Measurements from ENCODE around the gene C10orf71. TPM values are rescaled to one million over a fixed set of nuclear protein-coding genes. Genes with fewer than 3 reads are reported as not detected.

The C10orf71 gene
- total RNA-seq, 1 experiment from 2014 or later, result not detected

DNA sequence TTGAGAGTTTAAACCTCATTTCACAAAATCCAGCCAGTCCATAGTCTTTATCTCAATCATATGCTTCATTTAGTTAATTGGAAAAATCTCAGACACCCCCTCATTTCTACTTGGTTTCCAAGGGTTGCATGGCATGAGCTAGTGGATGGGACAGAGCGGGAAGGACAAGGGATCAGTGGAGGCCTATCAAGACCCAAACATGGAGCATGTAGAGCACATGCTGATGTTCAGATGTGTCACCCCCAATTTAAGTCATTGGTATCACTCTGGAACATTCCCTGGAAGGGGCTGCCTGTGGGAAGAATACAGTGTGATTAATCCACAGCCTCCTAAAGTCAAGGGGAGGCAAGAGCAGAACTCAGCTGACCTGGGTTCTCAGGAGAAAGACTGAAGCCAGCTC, 2.3 kb downstream of the C10orf71 start:
- RAD21 ChIA-PET (ENCODE audit: low non-redundant PET in 1 of 2, low total read pairs in 2 of 2, uncharacterized antibody in 2 of 2, unreplicated experiment in 2 of 2), result no interaction called here
- ATAC-seq, result no peak

More for the DNA sequence above, 2.3 kb downstream of the C10orf71 start:
- no peak for DNase-seq (ENCODE audit: low read depth, low spot score)
- Histone ChIP-seq H3K27me3 (ENCODE audit: insufficient read depth, low read length) (peaks cover 21% of the 10 kb centered on the region), H3K4me1 (ENCODE audit: control insufficient read depth in 1 of 2, insufficient read depth in 2 of 2, low read length in 2 of 2) (no peaks in the 10 kb centered on the region), H3K9me2 (ENCODE audit: insufficient read depth) (no peaks in the 10 kb centered on the region), H3K4me2 (ENCODE audit: low read length) (no peak overlapping the region), H3K27ac (ENCODE audit: low read depth, low read length) (no peak overlapping the region), H4K20me1 (ENCODE audit: insufficient read depth) (no peaks in the 10 kb centered on the region), H2AFZ (ENCODE audit: low read depth, low read length, poor library complexity, severe bottlenecking) (no peak overlapping the region), H3K79me2 (ENCODE audit: insufficient read depth, low read length) (no peaks in the 10 kb centered on the region), H3K4me3 (replicated peaks in 1 of 2; ENCODE audit: low read depth in 1 of 2, low read length in 2 of 2) (no peak overlapping the region), H3K36me3 (ENCODE audit: control insufficient read depth in 1 of 2, insufficient read depth in 2 of 2, low read length in 2 of 2) (no peaks in the 10 kb centered on the region), H3K9me3 (ENCODE audit: control insufficient read depth in 1 of 2, insufficient read depth in 1 of 2, low read depth in 1 of 2, low read length in 2 of 2) (no peaks in the 10 kb centered on the region), H3K9ac (ENCODE audit: low read length) (no peak overlapping the region)
- POLR2A ChIA-PET, result no interaction called here
- intact Hi-C loops (cut with micrococcal nuclease), result no loop called here
- BruUV-seq (replicated peaks), result no TSS peak
- CTCF ChIA-PET, result no interaction called here
- TF ChIP-seq POLR2AphosphoS5 (IDR thresholded peaks at IDR 0.05; ENCODE audit: low read depth, low read length) (no peak), FOSL1 (IDR thresholded peaks at IDR 0.05; ENCODE audit: low read depth) (no peak), RAD21 (IDR thresholded peaks at IDR 0.05; ENCODE audit: low read depth) (no peak), SRF (IDR thresholded peaks at IDR 0.05; ENCODE audit: low read depth) (no peak), SP1 (IDR thresholded peaks at IDR 0.05; ENCODE audit: low read depth) (no peak), ZNF274 (IDR thresholded peaks at IDR 0.05; ENCODE audit: low read depth, low read length) (no peak), ZFX (IDR thresholded peaks at IDR 0.05) (no peak), CBX3 (IDR thresholded peaks at IDR 0.05; ENCODE audit: low read depth) (no peak), ELF1 (IDR thresholded peaks at IDR 0.05; ENCODE audit: borderline replicate concordance, low read depth) (no peak), POLR2A (IDR thresholded peaks at IDR 0.05; ENCODE audit: borderline replicate concordance, extremely low read depth, insufficient read depth, insufficient read length) (no peak), EZH2 (IDR thresholded peaks at IDR 0.05) (no peak), YY1 (IDR thresholded peaks at IDR 0.05; ENCODE audit: extremely low read depth, insufficient replicate concordance, low read depth, low read length) (no peak), JUND (IDR thresholded peaks at IDR 0.05) (no peak)
- TF ChIP-seq, protein P1, sequence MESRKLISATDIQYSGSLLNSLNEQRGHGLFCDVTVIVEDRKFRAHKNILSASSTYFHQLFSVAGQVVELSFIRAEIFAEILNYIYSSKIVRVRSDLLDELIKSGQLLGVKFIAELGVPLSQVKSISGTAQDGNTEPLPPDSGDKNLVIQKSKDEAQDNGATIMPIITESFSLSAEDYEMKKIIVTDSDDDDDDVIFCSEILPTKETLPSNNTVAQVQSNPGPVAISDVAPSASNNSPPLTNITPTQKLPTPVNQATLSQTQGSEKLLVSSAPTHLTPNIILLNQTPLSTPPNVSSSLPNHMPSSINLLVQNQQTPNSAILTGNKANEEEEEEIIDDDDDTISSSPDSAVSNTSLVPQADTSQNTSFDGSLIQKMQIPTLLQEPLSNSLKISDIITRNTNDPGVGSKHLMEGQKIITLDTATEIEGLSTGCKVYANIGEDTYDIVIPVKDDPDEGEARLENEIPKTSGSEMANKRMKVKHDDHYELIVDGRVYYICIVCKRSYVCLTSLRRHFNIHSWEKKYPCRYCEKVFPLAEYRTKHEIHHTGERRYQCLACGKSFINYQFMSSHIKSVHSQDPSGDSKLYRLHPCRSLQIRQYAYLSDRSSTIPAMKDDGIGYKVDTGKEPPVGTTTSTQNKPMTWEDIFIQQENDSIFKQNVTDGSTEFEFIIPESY (IDR thresholded peaks at IDR 0.05; ENCODE audit: extremely low read depth, insufficient replicate concordance, low read length), result no peak
- TF ChIP-seq, protein P2, sequence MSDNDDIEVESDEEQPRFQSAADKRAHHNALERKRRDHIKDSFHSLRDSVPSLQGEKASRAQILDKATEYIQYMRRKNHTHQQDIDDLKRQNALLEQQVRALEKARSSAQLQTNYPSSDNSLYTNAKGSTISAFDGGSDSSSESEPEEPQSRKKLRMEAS (IDR thresholded peaks at IDR 0.05), result no peak
- TF ChIP-seq, protein P3, sequence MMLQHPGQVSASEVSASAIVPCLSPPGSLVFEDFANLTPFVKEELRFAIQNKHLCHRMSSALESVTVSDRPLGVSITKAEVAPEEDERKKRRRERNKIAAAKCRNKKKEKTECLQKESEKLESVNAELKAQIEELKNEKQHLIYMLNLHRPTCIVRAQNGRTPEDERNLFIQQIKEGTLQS (IDR thresholded peaks at IDR 0.05), result no peak
- TF ChIP-seq, protein P4, sequence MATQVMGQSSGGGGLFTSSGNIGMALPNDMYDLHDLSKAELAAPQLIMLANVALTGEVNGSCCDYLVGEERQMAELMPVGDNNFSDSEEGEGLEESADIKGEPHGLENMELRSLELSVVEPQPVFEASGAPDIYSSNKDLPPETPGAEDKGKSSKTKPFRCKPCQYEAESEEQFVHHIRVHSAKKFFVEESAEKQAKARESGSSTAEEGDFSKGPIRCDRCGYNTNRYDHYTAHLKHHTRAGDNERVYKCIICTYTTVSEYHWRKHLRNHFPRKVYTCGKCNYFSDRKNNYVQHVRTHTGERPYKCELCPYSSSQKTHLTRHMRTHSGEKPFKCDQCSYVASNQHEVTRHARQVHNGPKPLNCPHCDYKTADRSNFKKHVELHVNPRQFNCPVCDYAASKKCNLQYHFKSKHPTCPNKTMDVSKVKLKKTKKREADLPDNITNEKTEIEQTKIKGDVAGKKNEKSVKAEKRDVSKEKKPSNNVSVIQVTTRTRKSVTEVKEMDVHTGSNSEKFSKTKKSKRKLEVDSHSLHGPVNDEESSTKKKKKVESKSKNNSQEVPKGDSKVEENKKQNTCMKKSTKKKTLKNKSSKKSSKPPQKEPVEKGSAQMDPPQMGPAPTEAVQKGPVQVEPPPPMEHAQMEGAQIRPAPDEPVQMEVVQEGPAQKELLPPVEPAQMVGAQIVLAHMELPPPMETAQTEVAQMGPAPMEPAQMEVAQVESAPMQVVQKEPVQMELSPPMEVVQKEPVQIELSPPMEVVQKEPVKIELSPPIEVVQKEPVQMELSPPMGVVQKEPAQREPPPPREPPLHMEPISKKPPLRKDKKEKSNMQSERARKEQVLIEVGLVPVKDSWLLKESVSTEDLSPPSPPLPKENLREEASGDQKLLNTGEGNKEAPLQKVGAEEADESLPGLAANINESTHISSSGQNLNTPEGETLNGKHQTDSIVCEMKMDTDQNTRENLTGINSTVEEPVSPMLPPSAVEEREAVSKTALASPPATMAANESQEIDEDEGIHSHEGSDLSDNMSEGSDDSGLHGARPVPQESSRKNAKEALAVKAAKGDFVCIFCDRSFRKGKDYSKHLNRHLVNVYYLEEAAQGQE (IDR thresholded peaks at IDR 0.05; ENCODE audit: low read depth), result no peak

Data from HCT116 (cell line).